GM06990 (cell line): ENCODE results near the gene DNM1.

ENCODE experiments used
- DNase-seq: peaks from one replicate; pipeline ENCODE4 v3.0.0-alpha.2; 2011; ENCODE audit not compliant: insufficient read length; ENCODE audit errors: extremely low read depth
- H3K27me3 ChIP-seq: replicated peaks from 2 replicates; pipeline ENCODE4 v1.6.0; 2011; ENCODE audit warnings: low read length; ENCODE audit not compliant: control insufficient read depth, insufficient read depth
- H3K36me3 ChIP-seq: 2 replicates; pipeline ENCODE4 v1.5.1; 2011; ENCODE audit warnings: low read length; ENCODE audit not compliant: control insufficient read depth, insufficient read depth
- H3K4me3 ChIP-seq: replicated peaks from 2 replicates; pipeline ENCODE4 v1.5.1; 2011; ENCODE audit warnings: low read depth, mild to moderate bottlenecking, control low read depth, low read length
- TF ChIP-seq, protein P1 (sequence below): IDR thresholded peaks from 2 replicates; pipeline ENCODE4 v1.5.1; 2011; ENCODE audit warnings: low read length, control low read depth, mild to moderate bottlenecking, inconsistent platforms; ENCODE audit not compliant: insufficient read depth, poor library complexity, severe bottlenecking

Gene DNM1

DNA sequence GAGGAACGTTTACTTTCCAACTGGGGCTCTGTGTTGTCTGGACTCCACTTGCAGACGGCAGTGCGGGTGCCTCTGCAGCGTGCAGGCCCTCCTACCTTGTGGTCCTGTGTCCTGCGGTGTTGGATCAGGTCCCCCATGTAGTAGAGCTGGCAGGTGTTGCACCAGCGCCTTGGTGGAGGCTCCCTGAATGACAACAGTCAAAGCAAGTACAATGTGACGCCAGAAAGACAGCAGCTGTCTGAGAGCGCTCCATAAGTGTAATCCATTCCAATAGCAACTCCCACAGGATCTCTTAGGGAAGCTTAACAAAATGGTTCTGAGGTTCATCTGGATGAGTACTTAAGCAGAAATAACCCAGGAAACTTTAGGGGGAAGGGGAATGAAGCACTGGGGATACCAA, 33.3 kb upstream of the DNM1 start:
- TF ChIP-seq, protein P1, sequence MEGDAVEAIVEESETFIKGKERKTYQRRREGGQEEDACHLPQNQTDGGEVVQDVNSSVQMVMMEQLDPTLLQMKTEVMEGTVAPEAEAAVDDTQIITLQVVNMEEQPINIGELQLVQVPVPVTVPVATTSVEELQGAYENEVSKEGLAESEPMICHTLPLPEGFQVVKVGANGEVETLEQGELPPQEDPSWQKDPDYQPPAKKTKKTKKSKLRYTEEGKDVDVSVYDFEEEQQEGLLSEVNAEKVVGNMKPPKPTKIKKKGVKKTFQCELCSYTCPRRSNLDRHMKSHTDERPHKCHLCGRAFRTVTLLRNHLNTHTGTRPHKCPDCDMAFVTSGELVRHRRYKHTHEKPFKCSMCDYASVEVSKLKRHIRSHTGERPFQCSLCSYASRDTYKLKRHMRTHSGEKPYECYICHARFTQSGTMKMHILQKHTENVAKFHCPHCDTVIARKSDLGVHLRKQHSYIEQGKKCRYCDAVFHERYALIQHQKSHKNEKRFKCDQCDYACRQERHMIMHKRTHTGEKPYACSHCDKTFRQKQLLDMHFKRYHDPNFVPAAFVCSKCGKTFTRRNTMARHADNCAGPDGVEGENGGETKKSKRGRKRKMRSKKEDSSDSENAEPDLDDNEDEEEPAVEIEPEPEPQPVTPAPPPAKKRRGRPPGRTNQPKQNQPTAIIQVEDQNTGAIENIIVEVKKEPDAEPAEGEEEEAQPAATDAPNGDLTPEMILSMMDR, result no peak
- Histone ChIP-seq H3K27me3 (no peaks in the 10 kb centered on the region), H3K4me3 (no peak overlapping the region), H3K36me3 (peaks cover 28% of the 10 kb centered on the region)
- no peak for DNase-seq

DNA sequence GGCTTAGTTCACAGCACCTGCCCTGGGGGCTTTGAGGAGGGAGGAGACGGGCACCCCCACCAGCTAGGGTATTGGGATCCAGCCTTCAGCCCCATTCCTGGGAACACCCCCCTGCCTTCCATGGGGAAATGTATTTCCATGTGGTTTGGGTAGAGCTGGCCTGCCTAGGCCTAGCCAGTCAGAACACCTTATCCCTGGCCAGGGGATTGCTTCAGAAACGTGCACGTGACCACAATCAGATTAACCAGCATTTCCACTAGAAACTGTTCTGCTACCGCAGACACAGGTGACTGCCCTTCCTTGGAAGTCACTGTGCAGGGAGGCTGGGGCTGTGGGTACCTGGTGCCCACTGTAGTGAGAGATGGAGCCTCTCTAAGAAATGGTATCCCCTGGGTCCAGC, 29.1 kb upstream of the DNM1 start:
- Histone ChIP-seq H3K36me3 (peaks cover 32% of the 10 kb centered on the region), H3K4me3 (no peak overlapping the region), H3K27me3 (no peaks in the 10 kb centered on the region)
- DNase-seq, result no peak
- TF ChIP-seq, protein P1, result no peak

DNA sequence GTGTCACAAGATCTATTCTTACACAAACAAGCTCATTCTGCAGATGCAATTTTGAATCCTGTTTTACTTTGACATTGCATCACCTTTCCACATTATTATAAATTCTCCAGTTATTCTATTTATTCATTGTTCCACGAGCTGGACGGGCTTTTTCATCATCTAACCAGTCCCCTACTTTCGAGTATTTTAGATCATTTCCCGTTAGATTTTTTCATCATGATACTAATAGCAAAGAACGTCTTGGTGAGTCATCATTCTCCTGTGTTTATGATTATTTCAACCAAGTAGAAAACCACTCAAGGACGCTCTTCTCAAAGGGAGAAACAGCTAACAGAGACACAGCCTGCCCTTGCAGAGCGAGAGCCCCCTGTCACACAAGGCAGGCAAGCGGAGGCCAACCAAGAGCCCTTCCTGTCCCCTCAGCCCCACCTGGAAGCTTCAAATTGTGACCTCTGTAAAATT, 28.0 kb upstream of the DNM1 start:
- peaks cover 32% of the 10 kb centered on the region for H3K36me3 ChIP-seq
- TF ChIP-seq, protein P1, result no peak
- DNase-seq, result no peak
- H3K27me3 ChIP-seq, result no peaks in the 10 kb centered on the region
- no peak overlapping the region for H3K4me3 ChIP-seq

DNA sequence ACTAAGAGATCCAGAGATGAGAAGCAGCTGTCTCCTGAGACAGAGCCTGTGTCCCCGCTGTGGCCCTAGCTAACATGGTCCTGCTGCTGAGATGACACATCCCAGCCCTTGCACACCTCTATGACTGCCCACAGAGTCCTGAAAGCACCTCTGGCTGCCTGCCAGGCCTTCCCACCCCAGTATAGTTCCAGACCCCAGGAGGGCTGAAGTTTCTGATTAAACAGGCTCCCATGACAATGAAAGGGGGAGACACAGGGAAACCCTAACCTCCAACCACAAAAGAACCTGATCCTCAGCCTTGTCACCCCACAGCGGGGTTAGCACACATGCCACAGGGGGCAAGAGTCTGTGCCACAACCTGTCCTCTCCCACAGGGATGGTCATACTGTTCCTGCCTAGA, 27.5 kb upstream of the DNM1 start:
- Histone ChIP-seq H3K27me3 (no peaks in the 10 kb centered on the region), H3K4me3 (no peak overlapping the region), H3K36me3 (peaks cover 38% of the 10 kb centered on the region)
- DNase-seq, result no peak
- TF ChIP-seq, protein P1, result no peak

DNA sequence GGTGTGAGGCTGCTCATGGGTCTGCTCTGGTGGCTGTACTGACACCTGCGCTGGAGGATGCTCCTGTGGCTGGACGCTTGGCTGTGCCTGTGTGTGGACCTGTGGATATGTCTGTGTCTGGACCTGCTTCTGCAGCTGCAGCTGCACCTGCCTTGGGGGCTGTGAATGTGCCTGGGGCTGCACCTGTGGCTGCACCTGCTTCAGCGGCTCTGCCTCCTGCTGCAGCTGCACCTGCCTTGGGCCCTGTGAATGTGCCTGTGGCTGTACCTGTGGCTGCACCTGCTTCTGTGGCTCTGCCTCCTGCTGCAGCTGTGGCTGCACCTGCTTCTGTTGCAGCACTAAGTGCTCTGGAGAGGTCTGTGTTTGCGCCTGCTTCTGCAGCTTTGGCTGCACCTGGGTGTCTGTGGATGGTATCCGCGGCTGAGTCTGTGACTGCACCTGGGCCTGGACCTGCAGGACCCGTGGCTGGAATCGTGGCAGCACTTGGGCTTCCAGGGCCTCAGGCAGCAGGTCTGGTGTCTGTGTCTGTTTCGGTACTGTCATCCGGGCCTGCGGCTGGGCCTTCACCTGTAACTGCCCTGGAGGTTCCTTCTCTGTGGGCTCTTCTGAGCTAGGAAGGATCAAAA, 24.3 kb upstream of the DNM1 start:
- no peaks in the 10 kb centered on the region for H3K27me3 ChIP-seq
- DNase-seq, result no peak
- no peak overlapping the region for H3K4me3 ChIP-seq
- peaks cover 45% of the 10 kb centered on the region for H3K36me3 ChIP-seq
- TF ChIP-seq, protein P1, result no peak

DNA sequence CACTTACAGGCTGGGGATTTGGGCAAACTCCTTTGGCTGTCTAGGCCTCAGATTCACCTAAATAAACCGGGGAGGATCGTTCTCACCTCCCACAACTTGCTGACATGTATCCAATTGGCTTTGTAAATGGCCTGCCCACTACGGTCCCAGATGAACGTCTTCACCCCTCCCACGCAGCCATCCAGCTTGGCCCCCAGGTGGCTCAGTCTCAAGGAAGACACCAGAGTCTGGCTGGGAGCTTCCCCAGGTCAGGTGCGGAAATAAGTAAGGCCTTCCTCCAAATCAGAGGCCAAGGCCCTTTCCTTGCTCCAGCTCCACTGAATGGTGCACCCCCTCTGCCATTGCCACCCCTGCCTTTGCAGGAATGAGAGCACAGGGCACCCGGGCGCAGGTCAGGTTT, 23.2 kb upstream of the DNM1 start:
- Histone ChIP-seq H3K36me3 (peaks cover 44% of the 10 kb centered on the region), H3K27me3 (no peaks in the 10 kb centered on the region), H3K4me3 (no peak overlapping the region)
- TF ChIP-seq, protein P1, result no peak
- DNase-seq, result no peak
